ENCODE data around the gene RPTOR. TPM values are rescaled to one million over a fixed set of nuclear protein-coding genes. Genes with fewer than 3 reads are reported as not detected.

The RPTOR gene
- total RNA-seq, 1 donor from 2014 or later = 21.8 TPM

DNA sequence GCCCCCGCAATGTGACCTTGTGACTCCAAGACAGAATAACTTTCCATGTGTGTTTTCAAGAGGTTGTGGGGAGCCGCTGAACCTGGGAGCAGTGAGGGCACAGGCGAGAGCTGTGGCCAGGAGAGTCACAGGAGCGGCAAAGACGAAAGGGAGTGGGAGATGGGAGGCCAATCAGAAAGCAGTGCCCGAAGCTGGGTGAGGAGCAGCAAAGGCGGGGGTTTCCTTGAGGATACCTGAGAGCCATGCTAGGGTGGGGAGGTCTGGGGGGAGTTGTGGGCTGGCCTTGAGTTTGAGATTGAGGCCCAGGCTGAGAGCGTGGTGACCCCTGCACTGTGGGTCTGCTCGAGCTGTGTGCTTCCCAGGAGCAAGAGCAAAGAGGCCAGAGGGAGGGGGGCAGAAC lies 45.1 kb upstream of the RPTOR start:
- no peak overlapping the region for H3K27ac ChIP-seq (replicated peaks)
- H3K4me1 ChIP-seq = peaks cover 6% of the 10 kb centered on the region
- intact Hi-C loops (cut with micrococcal nuclease) = no loop called here
- no peaks in the 10 kb centered on the region for H3K36me3 ChIP-seq
- no peak overlapping the region for H3K4me3 ChIP-seq
- TF ChIP-seq CTCF (IDR thresholded peaks at IDR 0.05; ENCODE audit: borderline replicate concordance) = no peak
- H3K9me3 ChIP-seq (replicated peaks) = no peaks in the 10 kb centered on the region
- no peak for DNase-seq
- peaks cover 86% of the 10 kb centered on the region for H3K27me3 ChIP-seq (ENCODE audit: low read depth)

DNA sequence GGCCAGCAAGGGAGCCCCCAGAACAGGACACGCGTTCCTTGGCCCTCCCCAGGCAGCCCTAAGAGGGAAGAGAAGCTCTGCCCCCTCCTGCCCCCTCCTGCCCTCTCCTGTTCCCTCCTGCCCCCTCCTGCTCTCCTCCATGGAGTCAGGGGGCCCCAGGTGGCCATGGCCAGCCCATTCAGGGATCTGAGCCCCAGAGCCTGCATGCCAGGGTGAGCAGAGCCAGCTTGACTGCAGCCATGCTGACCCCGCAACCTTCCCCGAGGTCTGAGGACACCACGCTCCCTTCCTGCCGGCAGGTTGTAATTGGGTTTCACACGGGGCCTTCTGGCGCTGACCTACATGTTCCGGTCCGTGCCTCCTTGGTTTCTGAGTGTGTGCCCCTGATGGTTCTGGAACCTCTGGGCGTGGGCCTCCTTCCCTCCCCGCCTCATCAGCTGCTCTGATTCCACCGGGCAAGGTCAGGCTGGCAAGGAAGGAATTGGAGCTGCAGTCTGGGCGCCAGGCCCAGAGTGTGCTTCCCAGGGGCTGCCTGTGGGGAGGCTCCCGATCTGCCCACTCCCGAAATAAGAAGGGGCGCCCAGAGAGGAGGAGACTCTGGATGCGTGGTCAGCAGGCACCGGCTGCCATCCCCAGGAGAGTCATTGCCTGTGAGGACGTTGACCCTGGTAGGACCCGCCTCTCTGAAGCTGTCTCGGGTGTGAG lies 44.5 kb upstream of the RPTOR start:
- Histone ChIP-seq H3K4me1 (peaks cover 6% of the 10 kb centered on the region), H3K27ac (replicated peaks) (no peak overlapping the region), H3K36me3 (no peaks in the 10 kb centered on the region), H3K9me3 (replicated peaks) (no peaks in the 10 kb centered on the region), H3K4me3 (no peak overlapping the region), H3K27me3 (ENCODE audit: low read depth) (peaks cover 86% of the 10 kb centered on the region)
- no peak for DNase-seq
- intact Hi-C loops (cut with micrococcal nuclease) = no loop called here
- no peak for TF ChIP-seq CTCF (IDR thresholded peaks at IDR 0.05; ENCODE audit: borderline replicate concordance)

DNA sequence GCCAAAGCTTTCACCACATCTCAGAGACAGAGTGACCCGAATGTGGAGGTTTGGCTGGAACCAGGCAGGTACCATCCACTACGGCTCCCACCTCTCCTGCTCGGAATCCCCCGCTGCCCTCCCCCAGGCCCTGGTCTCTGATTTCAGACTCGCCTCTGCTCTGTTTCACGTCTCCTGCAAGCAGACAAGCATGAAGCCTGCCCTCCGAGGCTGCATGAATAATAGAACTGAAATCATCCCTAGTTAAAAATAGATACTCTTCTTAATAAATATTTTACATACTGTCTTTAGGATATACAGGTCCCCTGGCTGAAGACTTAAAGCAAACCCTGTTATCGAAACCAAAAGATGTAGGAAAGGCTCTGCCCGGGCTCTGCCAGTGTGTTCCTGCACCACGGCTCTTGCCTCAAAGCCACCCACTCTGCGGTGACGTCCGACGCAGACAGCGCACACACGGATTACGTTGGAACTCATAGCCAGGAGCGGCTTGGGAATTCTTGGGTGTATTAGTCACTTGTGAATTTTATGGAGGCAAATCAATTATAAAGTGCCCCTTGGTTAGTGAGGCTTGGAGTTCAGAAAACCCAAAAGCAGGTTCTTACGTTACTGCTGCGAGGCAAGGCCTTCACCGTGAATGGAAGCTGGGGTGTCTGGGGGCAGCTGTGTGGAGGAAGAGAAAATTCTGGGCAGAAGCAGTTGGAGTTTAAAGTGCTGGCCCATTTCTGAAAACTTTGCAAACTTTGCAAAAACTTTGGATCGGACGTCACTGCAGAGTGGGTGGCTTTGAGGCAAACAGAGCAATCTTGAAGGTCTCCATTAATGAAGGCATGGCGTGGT lies 42.7 kb upstream of the RPTOR start:
- no peak for TF ChIP-seq CTCF (IDR thresholded peaks at IDR 0.05; ENCODE audit: borderline replicate concordance)
- no peaks in the 10 kb centered on the region for H3K9me3 ChIP-seq (replicated peaks)
- no peak for DNase-seq
- no peak overlapping the region for H3K27ac ChIP-seq (replicated peaks)
- peaks cover 6% of the 10 kb centered on the region for H3K4me1 ChIP-seq
- peaks cover 95% of the 10 kb centered on the region for H3K27me3 ChIP-seq (ENCODE audit: low read depth)
- no peak overlapping the region for H3K4me3 ChIP-seq
- no peaks in the 10 kb centered on the region for H3K36me3 ChIP-seq
- intact Hi-C loops (cut with micrococcal nuclease) = no loop called here

DNA sequence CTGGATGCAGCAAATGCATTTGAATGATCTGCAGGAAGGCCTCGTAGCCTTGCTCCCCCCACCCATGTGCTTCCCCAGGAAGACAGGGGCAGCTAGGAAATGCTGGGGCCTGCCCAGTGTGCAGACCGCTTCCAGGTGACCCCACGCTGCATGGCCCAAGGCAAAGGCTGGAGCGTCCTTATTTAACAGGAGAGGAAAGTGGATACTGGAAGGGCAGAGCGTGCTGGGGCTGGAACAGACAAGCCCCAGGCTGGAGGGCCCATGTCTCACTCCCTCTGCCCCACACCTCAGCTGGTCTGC lies 42.1 kb upstream of the RPTOR start:
- H3K27ac ChIP-seq (replicated peaks) = no peak overlapping the region
- H3K27me3 ChIP-seq (ENCODE audit: low read depth) = peaks cover 95% of the 10 kb centered on the region
- no peak for DNase-seq
- TF ChIP-seq CTCF (IDR thresholded peaks at IDR 0.05; ENCODE audit: borderline replicate concordance) = no peak
- H3K4me1 ChIP-seq = peaks cover 6% of the 10 kb centered on the region
- H3K4me3 ChIP-seq = no peak overlapping the region
- H3K9me3 ChIP-seq (replicated peaks) = no peaks in the 10 kb centered on the region
- H3K36me3 ChIP-seq = no peaks in the 10 kb centered on the region
- intact Hi-C loops (cut with micrococcal nuclease) = no loop called here

DNA sequence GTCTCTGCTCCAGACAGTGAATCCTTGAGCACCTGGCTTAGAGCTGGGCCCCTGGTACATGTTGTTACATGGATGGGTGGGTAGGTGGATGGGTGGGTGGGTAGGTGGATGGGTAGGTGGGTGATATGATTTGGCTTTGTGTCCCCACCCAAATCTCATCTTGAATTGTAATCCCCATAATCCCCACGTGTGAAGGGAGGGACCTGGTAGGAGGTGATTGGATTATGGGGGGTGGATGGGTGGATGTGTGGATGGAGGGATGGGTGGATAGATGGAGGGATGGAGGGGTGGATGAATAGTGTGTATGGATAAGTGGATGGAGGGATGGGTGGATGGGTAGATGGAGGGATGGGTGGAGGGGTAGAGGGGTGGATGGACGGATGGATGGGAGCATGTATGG lies 41.6 kb upstream of the RPTOR start:
- intact Hi-C loops (cut with micrococcal nuclease) = no loop called here
- peaks cover 97% of the 10 kb centered on the region for H3K27me3 ChIP-seq (ENCODE audit: low read depth)
- no peak overlapping the region for H3K4me3 ChIP-seq
- H3K36me3 ChIP-seq = no peaks in the 10 kb centered on the region
- no peak for DNase-seq
- TF ChIP-seq CTCF (IDR thresholded peaks at IDR 0.05; ENCODE audit: borderline replicate concordance) = no peak
- H3K4me1 ChIP-seq = peaks cover 5% of the 10 kb centered on the region
- H3K9me3 ChIP-seq (replicated peaks) = no peaks in the 10 kb centered on the region
- no peak overlapping the region for H3K27ac ChIP-seq (replicated peaks)
